Small intestine (tissue), 16 donors: Measurements from ENCODE around the gene PLEKHH2. TPM values are rescaled to one million over a fixed set of nuclear protein-coding genes. Genes with fewer than 3 reads are reported as not detected.
A peak's percentile ranks its signal among the peaks of the same experiment; 100 is the strongest.
"Not testable (repeated sequence)": the region's sequence is repeated elsewhere in the genome, so short reads cannot be mapped to it uniquely, and the experiment has no call there.

Experiments
- DNase-seq, 2 donors: peaks; one replicate each; pipeline versions ENCODE4 v3.0.0 to v3.0.0-alpha.2; 2013
- FAIRE-seq: peaks from 2 replicates; lab custom pipeline; 2012; peaks lifted over from hg19 to GRCh38; lab: Jason Lieb, UNC
- H3K27ac ChIP-seq, 3 donors: one replicate each; pipeline ENCODE4 v1.5.1; 2013; ENCODE audit warnings: low read length in 2 of 3, mild to moderate bottlenecking in 2 of 3, control low read depth in 1 of 3, inconsistent platforms in 1 of 3, low read depth in 1 of 3, moderate library complexity in 1 of 3
- H3K27me3 ChIP-seq, 3 donors: one replicate each; pipeline ENCODE4 v1.6.1; 2013; ENCODE audit warnings: low read length in 3 of 3, inconsistent platforms in 1 of 3; ENCODE audit not compliant: control insufficient read depth in 3 of 3, insufficient read depth in 3 of 3
- H3K36me3 ChIP-seq, 3 donors: one replicate each; pipeline ENCODE4 v1.6.1; 2013; ENCODE audit warnings: low read length in 3 of 3, inconsistent platforms in 1 of 3, low read depth in 1 of 3, mild to moderate bottlenecking in 1 of 3, moderate library complexity in 1 of 3; ENCODE audit not compliant: control insufficient read depth in 3 of 3, insufficient read depth in 2 of 3
- H3K4me1 ChIP-seq, 3 donors: one replicate each; pipeline ENCODE4 v1.6.1; 2013; ENCODE audit warnings: low read length in 2 of 3, inconsistent platforms in 1 of 3, low read depth in 1 of 3, mild to moderate bottlenecking in 1 of 3, moderate library complexity in 1 of 3; ENCODE audit not compliant: control insufficient read depth in 3 of 3, insufficient read depth in 2 of 3
- H3K4me3 ChIP-seq, 3 donors: one replicate each; pipeline ENCODE4 v1.5.1; 2013; ENCODE audit warnings: low read length in 3 of 3, control low read depth in 1 of 3, inconsistent platforms in 1 of 3, low read depth in 1 of 3, mild to moderate bottlenecking in 1 of 3, moderate library complexity in 1 of 3
- H3K9me3 ChIP-seq, 2 donors: one replicate each; pipeline ENCODE4 v1.6.1; 2013; ENCODE audit warnings: low read depth in 1 of 2, low read length in 1 of 2; ENCODE audit not compliant: control insufficient read depth in 2 of 2, insufficient read depth in 1 of 2
- WGBS, 3 donors: extraction: QIAGEN DNeasy Blood & Tissue Kit; methylation state at CpG; one replicate each; pipeline ENCODE4 v1.1.7; 2013; 5-methylcytosine and 5-hydroxymethylcytosine counted together
- long read RNA-seq, 10 donors: transcript quantifications; one replicate each; lab custom pipeline, GENCODE V29; 2026
- polyA plus RNA-seq, 4 donors: library from polyadenylated mRNA; stranded (reverse) in 3 of 4; unstranded in 1 of 4; fragments of 200-250 nt in 3 of 4; fragments of 120-200 nt in 1 of 4; gene quantifications; one replicate each; pipeline versions ENCODE4 v1.2.1 to v1.2.3, GENCODE V29; 2013
- donor health status: healthy with polysubstance abuse.
- donor health status: control.
- donor health status: control.
- donor health status: Bipolar disorder and iron deficiency.
- donor health status: healthy.

Gene PLEKHH2
- polyA plus RNA-seq = 1 to 10 TPM; 1.1 to 9.7 (median 1.5) TPM
- long read RNA-seq, donor 1 = 0 reads
- long read RNA-seq, donor 2 = 0 reads
- long read RNA-seq, donor 3, partial matches to known transcripts = 0 of 1 reads
- long read RNA-seq, donor 3, other reads (novel, unspliced or antisense) = 0 of 1 reads
- long read RNA-seq, donor 4 = 0 reads
- long read RNA-seq, donor 5 = 0 reads
- long read RNA-seq, donor 6 = 0 reads
- long read RNA-seq, donor 7 = 0 reads
- long read RNA-seq, donor 8 = 0 reads
- long read RNA-seq, donor 9 = 0 reads
- long read RNA-seq, donor 10, partial matches to known transcripts = 9 of 9 reads
- long read RNA-seq, donor 10, other reads (novel, unspliced or antisense) = 0 of 9 reads

DNA sequence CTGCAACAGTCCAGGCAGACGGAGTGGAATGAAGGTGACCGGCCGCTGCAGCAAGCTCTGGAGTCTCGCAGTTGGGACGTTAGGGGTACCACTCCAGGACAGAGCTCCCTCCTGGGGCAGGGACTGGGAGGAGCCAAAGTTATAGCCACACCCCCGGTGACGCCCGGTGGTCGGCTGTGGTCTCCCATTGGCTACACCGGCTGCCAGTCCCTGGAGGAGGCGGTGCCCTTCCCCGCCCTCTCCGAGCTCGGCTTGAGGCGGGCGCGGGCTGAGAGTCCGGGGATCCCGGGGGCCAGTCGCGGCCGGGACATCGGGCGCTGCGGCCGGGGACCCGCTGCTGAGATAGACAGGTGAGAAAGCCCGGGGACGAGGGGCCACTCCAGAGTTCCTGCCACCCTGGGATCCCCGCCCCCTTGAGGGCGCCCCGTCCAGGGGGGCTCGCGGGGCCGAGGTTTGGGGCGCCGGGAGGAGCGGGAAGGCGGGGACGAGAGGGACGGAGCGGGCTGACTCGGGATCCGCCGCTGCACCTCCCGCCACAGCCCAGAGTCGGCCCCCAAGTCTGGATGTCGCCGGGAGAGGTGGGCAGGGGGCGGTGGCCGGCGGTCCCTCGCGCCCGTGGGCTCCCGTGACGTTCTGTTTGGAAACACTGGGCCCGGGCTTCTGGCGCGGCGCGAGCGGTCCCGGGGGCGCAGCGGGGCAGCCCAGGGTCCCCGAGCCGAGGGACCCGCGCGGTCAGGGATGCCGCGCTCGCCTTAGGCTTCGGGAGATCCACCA is at the start of gene PLEKHH2:
TSS of gene PLEKHH2 (plus strand) at position 231 of the 774 bp plus-strand sequence. CDS start 7,414 bp downstream, outside the sequence.
- no peak for FAIRE-seq
- H3K4me1 ChIP-seq = peaks cover 0 to 2% (median 0%) of the 10 kb centered on the region in 3 donors

DNA sequence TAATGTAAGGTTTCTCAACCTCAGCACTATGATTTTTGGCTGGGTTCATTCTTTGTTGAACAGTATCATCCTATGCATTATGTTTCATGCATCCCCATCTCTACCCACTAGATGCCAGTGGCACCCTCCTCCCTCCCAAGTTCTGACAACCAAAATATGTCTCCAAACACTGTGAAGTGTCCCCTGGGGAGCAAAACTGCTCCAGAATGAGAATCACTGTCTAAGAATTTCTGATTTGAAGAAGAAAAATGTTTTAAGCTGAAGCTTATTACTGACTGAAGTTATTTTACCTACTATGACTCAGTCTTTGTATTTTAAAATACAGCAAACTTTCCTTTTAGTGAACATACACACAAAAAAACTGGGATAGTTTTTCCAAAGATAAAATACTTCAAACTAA is 44.6 kb upstream of the PLEKHH2 start:
- Histone ChIP-seq H3K27me3 (no peaks in the 10 kb centered on the region), H3K27ac (no peak overlapping the region), H3K4me3 (no peak overlapping the region), H3K36me3 (peaks cover 0 to 3% (median 0%) of the 10 kb centered on the region in 3 donors), H3K9me3 (no peaks in the 10 kb centered on the region), H3K4me1 (peaks cover 0 to 10% (median 0%) of the 10 kb centered on the region in 3 donors)
- DNase-seq (no peak), FAIRE-seq (no peak)

More for the DNA sequence above, at the start of gene PLEKHH2:
- Histone ChIP-seq H3K27me3 (peaks cover 0 to 30% (median 4%) of the 10 kb centered on the region in 3 donors), H3K4me3 (peak within 1 kb of the TSS; percentile 59 to 74 (median 66)), H3K36me3 (no peaks in the 10 kb centered on the region), H3K27ac (peak within 1 kb of the TSS in 2 of 3 donors; percentile 62 to 69), H3K9me3 (peaks cover 0 to 9% of the 10 kb centered on the region in 2 donors)
- WGBS, 3 donors = 0 to 1% (median 1%) methylated on average over 42 to 75 of the region's 75 CpGs
- peak; percentile 88 to 92 for DNase-seq

DNA sequence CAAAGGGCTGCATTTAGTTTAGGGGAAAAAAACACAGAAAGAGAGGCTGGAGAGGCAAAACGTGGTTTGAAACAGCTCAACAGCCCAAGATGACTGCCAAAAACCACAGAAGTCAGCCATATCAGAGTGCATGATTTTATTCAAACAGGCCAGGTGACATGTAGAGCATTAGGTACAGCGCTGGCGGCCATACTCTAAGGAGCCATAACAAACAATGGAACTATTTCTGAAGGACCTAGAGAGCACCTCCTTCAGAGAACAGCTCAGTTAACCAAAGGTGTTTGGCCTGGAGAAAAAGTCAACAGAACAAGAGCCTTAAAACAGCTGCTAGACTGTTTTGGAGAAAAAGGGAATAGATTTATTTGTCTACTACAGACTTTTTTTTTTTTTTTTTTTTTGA is 43.8 kb upstream of the PLEKHH2 start:
- FAIRE-seq (no peak), DNase-seq (no peak)
- WGBS, 3 donors = 87 to 90% (median 89%) methylated on average over 3 of the region's 3 CpGs
- Histone ChIP-seq H3K4me3 (no peak overlapping the region), H3K4me1 (peaks cover 0 to 10% (median 0%) of the 10 kb centered on the region in 3 donors), H3K27me3 (no peaks in the 10 kb centered on the region), H3K36me3 (peaks cover 0 to 3% (median 0%) of the 10 kb centered on the region in 3 donors), H3K27ac (no peak overlapping the region), H3K9me3 (no peaks in the 10 kb centered on the region)

DNA sequence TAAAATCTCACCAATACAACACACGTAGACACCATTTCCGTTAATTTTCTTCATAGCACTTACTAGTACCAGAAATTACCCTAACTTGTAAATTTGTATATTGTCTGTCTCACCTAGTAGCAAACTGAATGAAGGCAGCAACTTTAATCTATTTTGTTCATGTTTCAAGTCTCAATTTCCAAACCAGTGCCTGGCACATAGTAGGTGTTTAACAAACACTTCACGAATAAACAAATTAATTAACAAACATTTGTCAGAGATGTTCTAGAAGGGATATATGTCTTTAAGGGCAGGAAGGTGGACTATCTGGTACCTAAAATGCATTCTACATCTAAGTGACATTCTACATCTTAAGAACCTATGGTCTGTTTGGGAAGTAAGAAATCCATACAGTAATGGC is 42.2 kb upstream of the PLEKHH2 start:
- DNase-seq = no peak
- Histone ChIP-seq H3K27ac (no peak overlapping the region), H3K9me3 (no peaks in the 10 kb centered on the region), H3K4me3 (peak overlapping the region in 2 of 3 donors; percentile 51 to 84), H3K4me1 (peaks cover 0 to 10% (median 0%) of the 10 kb centered on the region in 3 donors), H3K27me3 (no peaks in the 10 kb centered on the region), H3K36me3 (peaks cover 0 to 3% (median 0%) of the 10 kb centered on the region in 3 donors)
- FAIRE-seq = no peak
- 83 to 89% (median 88%) methylated on average over 3 of the region's 3 CpGs for WGBS, 3 donors

DNA sequence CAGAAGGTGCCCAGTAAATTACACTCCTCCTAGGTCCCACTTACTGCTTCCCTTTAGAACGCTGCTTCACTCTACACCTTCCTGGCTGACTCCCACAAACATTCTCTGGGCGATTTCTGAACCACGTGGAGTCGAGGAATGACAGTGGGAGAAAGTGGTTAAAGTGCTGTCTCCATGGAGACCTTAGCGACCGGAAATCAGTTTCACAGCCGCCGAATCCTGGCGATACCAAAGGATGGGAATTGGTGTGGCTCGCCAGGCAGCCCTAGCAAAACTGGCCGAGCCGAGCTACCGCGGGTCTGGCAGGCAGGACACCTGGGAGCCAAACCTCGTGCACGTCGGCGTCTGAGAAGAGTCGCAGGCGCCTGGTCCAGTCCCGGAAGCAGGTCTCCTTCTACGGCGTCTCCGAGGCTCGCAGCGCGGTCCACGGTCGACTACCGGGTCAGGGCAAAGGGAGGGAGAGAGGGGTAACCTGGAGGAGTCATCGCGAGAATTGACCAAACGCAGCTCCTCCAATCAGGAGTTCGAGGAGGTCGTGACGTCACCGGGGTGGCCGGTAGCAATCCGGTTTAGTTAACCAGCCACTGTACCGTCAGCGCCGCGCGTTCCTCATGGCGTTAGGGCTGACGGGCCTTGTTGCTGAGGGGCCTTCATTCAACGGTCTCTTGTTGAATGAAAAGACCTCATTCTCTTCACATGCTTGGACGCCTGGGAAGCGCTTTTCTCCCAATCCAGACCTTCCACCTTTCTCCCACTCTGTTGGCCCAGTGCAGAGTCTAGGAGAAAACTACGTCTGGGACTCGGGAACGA is 41.3 kb upstream of the PLEKHH2 start, which contains the start of gene THADA:
TSS of gene THADA (minus strand) at position 436 of the 810 bp plus-strand sequence. CDS start 3,646 bp downstream, outside the sequence.
- Histone ChIP-seq H3K4me1 (peaks cover 0 to 10% (median 0%) of the 10 kb centered on the region in 3 donors), H3K4me3 (peak within 1 kb of the TSS; percentile 51 to 84 (median 70)), H3K27me3 (no peaks in the 10 kb centered on the region), H3K36me3 (no peaks in the 10 kb centered on the region), H3K27ac (peak within 1 kb of the TSS; percentile 69 to 95 (median 92)), H3K9me3 (no peaks in the 10 kb centered on the region)
- no peak for FAIRE-seq
- 0 to 1% (median 0%) methylated on average over 47 to 52 of the region's 52 CpGs for whole genome bisulfite sequencing, 3 donors
- peak; percentile 99 to 100 for DNase-seq

DNA sequence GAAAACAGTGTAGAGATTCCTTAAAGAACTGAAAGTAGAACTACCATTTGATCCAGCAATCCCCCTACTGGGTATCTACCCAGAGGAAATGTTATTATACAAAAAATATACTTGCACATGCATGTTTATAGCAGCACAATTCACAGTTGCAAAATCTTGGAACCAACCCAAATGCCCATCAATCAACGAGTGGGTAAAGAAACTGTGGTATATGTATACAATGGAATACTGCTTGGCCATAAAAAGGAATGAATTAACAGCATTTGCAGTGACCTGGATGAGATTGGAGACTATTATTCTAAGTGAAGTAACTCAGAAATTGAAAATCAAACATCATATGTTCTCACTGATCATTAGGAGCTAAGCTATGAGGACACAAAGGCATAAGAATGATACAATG is 36.5 kb upstream of the PLEKHH2 start:
- H3K9me3 ChIP-seq, H3K4me3 ChIP-seq, H3K4me1 ChIP-seq, DNase-seq, H3K36me3 ChIP-seq, H3K27ac ChIP-seq, H3K27me3 ChIP-seq, FAIRE-seq: not testable (repeated sequence)
- 42 to 81% (median 44%) methylated on average over 1 of the region's 1 CpG for WGBS, 3 donors

DNA sequence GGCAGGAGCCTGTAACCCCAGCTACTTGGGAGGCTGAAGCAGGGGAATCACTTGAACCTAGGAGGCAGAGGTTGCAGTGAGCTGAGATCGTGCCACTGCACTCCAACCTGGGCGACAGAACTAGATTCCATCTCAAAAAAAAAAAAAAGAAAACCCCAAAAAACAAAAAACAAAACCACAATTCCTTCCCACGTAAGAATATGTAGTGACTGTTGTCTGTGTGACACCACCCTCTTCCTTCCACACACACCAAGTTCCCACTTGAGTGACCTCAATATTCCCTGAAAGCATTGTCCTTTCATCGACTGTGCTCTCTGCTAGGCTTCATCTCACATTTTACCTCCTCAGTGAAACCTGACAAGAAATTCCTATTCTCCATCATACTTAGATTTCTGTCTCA is 32.4 kb upstream of the PLEKHH2 start:
- Histone ChIP-seq H3K27me3 (no peaks in the 10 kb centered on the region), H3K4me1 (no peaks in the 10 kb centered on the region), H3K36me3 (no peaks in the 10 kb centered on the region), H3K4me3 (no peak overlapping the region), H3K9me3 (no peaks in the 10 kb centered on the region), H3K27ac (no peak overlapping the region)
- WGBS, 3 donors = 54 to 82% (median 58%) methylated on average over 4 of the region's 4 CpGs
- DNase-seq (no peak), FAIRE-seq (no peak)
